Measurements from ENCODE around the gene TH. TPM values are rescaled to one million over a fixed set of nuclear protein-coding genes. Genes with fewer than 3 reads are reported as not detected.

Gene TH
- total RNA-seq, 4 donors from 2014 or later, result 0.27 TPM; not detected in 2

DNA sequence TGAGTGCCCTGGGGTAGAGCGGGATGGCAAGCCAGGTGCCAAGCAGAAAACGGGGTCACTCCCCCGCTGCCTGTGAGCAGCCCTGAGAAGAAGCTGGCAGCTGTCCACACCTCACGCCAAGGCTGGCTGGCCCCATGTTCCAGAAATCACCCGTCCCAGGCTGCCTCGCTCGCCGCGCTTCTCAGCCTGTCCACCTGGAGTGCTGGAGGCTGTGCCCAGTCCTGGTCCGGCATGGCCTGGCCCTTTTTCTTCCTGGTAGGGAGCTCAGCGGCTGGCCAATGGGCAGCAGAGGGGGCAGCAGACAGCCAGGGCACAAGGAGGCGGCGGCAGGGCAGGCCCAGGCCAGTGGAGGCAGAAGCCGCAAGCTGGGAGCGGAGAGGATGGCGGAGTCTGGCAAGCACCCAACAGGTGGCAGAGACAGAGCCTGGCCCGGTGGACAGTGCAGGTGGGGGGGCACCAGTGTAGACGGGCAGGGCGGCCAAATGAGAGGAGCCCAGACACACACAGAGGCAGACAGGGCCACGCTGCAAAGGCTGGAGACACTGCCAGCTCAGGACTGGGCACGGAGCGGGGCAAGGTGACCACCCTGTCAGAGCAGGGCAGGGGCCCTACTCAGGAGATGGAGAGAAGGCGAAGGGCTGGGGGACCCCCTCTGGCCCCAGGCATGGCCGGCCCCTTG lies 37.2 kb upstream of the TH start:
- Histone ChIP-seq H3K27ac (no peak overlapping the region), H3K36me3 (no peaks in the 10 kb centered on the region), H3K27me3 (peaks cover 48% of the 10 kb centered on the region), H3K4me3 (no peak overlapping the region), H3K4me1 (no peaks in the 10 kb centered on the region), H3K9me3 (peaks cover 0 to 6% (median 0%) of the 10 kb centered on the region in 3 donors)
- no peak for ATAC-seq
- WGBS, 2 donors (ENCODE audit: low coverage in 1 of 2), result 100% methylated on average over 2 of the region's 24 CpGs; no CpG with 5 or more reads in 1 of the 2 donors
- no peak for TF ChIP-seq POLR2AphosphoS5 (IDR thresholded peaks at IDR 0.05)
- TF ChIP-seq POLR2A (IDR thresholded peaks at IDR 0.05), result no peak
- TF ChIP-seq, protein P1, sequence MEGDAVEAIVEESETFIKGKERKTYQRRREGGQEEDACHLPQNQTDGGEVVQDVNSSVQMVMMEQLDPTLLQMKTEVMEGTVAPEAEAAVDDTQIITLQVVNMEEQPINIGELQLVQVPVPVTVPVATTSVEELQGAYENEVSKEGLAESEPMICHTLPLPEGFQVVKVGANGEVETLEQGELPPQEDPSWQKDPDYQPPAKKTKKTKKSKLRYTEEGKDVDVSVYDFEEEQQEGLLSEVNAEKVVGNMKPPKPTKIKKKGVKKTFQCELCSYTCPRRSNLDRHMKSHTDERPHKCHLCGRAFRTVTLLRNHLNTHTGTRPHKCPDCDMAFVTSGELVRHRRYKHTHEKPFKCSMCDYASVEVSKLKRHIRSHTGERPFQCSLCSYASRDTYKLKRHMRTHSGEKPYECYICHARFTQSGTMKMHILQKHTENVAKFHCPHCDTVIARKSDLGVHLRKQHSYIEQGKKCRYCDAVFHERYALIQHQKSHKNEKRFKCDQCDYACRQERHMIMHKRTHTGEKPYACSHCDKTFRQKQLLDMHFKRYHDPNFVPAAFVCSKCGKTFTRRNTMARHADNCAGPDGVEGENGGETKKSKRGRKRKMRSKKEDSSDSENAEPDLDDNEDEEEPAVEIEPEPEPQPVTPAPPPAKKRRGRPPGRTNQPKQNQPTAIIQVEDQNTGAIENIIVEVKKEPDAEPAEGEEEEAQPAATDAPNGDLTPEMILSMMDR (IDR thresholded peaks at IDR 0.05), result no peak
- TF ChIP-seq EP300 (IDR thresholded peaks at IDR 0.05), result no peak

DNA sequence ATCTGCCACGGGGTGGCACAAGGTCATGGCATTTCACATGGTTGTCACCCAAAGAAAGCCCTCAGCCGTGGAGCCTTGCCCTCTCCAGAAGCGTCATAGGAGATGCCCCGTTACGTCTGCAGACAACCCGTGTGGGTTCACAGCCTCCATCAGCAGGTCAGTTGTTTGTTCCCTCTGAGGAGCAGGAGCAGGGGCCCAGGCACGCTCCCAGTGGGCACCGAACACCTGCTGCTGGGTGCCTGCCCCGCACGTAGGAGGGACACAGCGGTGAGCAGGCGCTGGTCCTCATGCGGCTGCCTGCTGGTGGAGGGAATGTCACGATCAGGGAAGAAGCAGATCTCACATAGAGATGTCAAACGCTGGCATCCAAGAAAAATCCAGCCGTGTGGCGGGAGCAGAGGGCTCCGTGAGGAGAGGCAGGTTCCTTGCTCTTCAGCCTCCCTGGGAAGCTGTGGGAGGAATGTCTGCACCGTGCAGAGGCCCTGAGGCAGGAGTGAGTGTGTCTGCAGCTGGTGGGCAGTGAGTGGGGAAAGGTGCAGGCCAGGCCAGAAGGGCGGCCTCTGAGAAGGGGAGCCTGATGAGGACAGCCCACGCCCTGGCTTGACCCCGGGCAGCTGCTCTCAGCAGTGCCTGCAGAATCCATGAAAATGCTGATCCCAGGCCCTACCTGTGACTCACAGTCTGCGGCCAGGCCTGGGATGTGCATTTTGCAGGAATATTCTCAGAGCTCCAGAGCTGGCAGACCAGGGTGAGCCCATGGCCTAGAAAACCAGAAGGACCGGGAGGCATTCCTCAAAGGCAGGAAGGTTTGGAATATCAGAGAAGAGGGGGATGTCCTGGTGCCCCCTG lies 36.4 kb upstream of the TH start:
- no peak for ATAC-seq
- no peak overlapping the region for H3K27ac ChIP-seq
- peaks cover 48% of the 10 kb centered on the region for H3K27me3 ChIP-seq
- H3K4me1 ChIP-seq, result no peaks in the 10 kb centered on the region
- no peak overlapping the region for H3K4me3 ChIP-seq
- peaks cover 0 to 6% (median 0%) of the 10 kb centered on the region in 3 donors for H3K9me3 ChIP-seq
- TF ChIP-seq POLR2AphosphoS5 (IDR thresholded peaks at IDR 0.05) (no peak), POLR2A (IDR thresholded peaks at IDR 0.05) (no peak), EP300 (IDR thresholded peaks at IDR 0.05) (no peak)
- TF ChIP-seq, protein P1 (IDR thresholded peaks at IDR 0.05), result no peak
- 40 to 80% methylated on average over 1 to 2 of the region's 24 CpGs for WGBS, 2 donors (ENCODE audit: low coverage in 1 of 2)
- no peaks in the 10 kb centered on the region for H3K36me3 ChIP-seq

DNA sequence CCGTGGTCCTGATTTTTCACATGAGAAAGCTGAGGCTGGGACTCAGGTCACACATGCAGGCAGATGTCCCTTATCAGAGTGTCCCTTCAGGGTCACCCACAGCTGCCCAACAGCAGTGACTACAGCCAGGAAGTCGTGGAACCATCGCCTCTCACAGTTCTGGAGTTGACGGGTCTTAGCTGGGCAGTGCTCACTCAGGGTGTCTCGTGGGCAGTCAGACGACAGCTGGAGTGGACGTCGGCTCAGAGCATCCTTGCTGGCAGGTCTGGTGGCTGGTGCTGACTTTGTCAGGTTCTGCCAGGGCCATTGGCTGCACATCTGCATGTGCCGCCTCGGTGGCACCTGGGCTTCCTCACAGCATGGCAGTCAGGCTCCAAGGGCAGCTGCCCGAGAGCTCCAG lies 35.6 kb upstream of the TH start:
- H3K9me3 ChIP-seq, result peaks cover 0 to 6% (median 0%) of the 10 kb centered on the region in 3 donors
- 89% methylated on average over 1 of the region's 11 CpGs; no CpG with 5 or more reads in 1 of the 2 donors for WGBS, 2 donors (ENCODE audit: low coverage in 1 of 2)
- H3K4me1 ChIP-seq, result no peaks in the 10 kb centered on the region
- no peak overlapping the region for H3K4me3 ChIP-seq
- no peak overlapping the region for H3K27ac ChIP-seq
- H3K27me3 ChIP-seq, result peaks cover 48% of the 10 kb centered on the region
- no peaks in the 10 kb centered on the region for H3K36me3 ChIP-seq
- TF ChIP-seq POLR2AphosphoS5 (IDR thresholded peaks at IDR 0.05) (no peak), POLR2A (IDR thresholded peaks at IDR 0.05) (no peak), EP300 (IDR thresholded peaks at IDR 0.05) (no peak)
- TF ChIP-seq, protein P1 (IDR thresholded peaks at IDR 0.05), result no peak
- no peak for ATAC-seq

DNA sequence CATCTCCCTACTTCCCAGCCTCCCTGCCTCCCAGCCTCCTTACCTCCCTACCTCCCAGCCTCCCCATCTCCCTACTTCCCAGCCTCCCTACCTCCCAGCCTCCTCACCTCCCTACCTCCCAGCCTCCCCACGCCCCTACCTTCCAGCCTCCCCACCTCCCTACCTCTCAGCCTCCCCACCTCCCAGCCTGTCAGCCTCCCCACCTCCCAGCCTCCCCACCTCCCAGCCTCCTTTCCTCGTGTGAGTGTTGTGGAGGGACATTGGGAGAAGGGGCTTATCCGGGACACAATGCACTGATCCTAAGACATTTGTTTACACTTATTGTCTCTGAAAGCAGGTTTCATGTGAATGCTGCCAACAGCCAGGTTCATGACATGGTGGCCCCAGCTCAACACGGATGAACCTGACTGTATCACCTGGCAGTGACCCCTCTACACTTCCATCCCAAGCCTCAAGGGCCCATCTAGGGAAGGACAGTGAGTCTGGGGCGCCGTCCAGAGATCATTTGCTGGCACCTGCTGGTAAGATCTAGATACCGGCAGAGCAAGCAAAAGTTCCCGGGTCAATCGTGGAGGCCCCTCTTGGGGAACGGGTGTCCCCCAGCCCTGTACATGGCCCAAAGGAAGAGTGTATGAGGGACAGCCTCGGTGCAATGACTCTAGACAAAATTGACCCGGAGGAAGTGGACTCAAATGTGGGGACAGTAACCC lies 34.5 kb upstream of the TH start:
- Histone ChIP-seq H3K36me3 (no peaks in the 10 kb centered on the region), H3K27ac (no peak overlapping the region), H3K4me1 (no peaks in the 10 kb centered on the region), H3K27me3 (peaks cover 46% of the 10 kb centered on the region), H3K9me3 (peaks cover 0 to 6% (median 0%) of the 10 kb centered on the region in 3 donors), H3K4me3 (no peak overlapping the region)
- WGBS, 2 donors (ENCODE audit: low coverage in 1 of 2), result 75 to 78% methylated on average over 4 to 10 of the region's 12 CpGs
- no peak for ATAC-seq
- TF ChIP-seq, protein P1 (IDR thresholded peaks at IDR 0.05), result no peak
- TF ChIP-seq EP300 (IDR thresholded peaks at IDR 0.05), result no peak
- no peak for TF ChIP-seq POLR2AphosphoS5 (IDR thresholded peaks at IDR 0.05)

Measured in gastroesophageal sphincter (tissue), 4 donors.